GM21576 (cell line): ENCODE data around the gene LMX1A.

ENCODE experiments used
- ATAC-seq: cut with Tn5 transposase; IDR thresholded peaks from one replicate; pipeline ENCODE4 v1.9.1; 2021; ENCODE audit warnings: mild to moderate bottlenecking, moderate library complexity; ENCODE audit not compliant: unreplicated experiment

Gene LMX1A

DNA sequence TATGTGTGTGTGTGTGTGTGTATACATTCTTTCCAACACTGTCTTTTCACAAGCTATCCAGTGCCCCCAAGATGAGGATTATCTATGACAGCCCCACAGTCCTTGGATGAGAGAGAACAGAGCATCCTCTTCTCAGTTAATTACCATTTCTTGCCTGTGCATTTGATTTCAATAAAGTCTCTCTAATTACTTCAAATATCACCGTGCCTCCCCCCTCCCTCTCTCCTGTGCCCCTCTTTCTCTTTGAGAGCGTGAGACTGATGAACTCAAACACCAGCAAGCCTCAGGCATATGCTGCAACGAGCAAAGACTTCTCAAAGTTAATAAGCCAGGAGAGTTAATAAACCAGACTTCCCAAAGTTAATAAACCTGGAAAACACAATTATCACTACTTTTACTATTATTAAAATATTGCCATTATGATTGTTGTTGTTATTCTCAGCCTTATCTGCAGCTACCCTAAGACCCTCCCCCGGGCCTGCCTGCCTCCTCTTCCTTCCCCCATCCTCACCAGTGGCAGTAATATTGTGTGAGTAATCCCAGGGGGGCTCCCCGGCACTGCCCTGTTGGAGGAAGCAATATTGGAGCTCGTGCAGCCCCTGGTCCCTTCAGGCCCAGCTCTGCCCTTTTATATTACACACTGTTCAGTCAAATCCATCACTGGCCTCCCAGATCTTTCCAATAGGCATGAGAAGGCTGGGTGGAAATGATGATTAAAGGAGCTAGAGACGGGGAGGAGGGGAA, 30.9 kb downstream of the LMX1A start:
- ATAC-seq = no peak

DNA sequence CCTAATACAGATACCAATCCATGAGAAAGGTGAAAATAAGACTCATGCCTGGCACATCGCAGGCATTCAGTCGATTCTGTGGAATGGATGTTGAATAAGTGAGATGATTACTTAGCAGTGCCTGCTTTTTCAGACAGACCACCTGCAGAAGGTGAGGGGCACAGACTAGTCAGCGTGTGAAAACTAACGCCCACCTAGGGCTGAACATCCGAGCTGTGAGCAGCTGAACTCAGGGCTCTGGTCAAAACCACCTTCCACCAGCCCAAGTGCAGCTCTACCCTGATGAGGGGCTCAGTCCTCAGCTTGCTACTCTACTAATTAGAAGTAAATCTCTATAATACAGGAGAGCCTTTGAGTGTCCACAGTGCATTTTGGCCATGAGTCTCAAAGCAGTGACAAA, 32.5 kb downstream of the LMX1A start:
- no peak for ATAC-seq

DNA sequence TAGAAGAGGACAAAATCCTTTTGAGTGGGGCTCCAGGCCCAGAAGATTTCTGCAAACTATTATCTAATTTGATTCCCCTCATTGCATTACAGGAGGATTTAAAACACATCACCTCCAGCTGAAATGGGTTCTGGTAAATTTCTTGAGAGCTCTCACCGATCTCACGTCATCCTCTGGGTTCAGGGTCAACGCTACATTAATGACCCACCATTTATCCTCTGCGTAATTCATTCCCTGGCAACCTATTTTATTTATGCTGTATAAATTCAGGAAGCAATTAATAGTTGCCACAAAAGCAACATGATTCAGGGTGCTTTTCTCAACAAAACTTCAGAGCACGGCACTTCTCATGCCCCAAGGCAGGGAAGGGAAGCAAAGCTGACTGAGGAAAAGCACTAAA, 38.9 kb downstream of the LMX1A start:
- no peak for ATAC-seq

DNA sequence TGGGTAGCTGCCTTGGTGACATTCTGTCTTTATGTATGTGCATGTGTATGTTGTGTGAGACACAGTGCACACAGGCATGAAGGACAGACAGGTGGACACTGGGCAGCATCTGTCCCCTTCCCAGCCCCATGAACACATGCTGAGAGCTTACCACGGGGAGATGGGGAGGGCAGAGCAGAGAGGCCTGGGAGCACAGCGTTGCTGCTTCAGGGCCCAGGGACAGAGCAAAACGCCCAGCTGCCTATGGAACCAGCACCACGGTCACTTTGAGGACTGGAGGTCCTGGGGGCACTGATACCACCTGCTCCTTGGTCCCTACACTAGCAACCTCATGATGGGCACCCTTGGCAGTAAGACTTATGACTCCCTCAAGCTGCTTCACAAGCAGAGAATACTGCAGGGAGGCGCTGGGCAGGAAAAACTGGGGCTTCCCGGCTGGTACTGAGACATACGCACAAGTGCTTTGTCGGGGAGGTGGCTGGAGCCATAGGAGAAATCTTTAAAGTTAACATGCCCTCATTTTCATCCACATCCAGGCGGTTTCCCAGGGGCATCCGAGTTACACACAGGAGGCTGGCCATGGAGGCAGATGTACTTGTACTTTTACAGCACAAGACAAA, 40.3 kb downstream of the LMX1A start:
- ATAC-seq = no peak

DNA sequence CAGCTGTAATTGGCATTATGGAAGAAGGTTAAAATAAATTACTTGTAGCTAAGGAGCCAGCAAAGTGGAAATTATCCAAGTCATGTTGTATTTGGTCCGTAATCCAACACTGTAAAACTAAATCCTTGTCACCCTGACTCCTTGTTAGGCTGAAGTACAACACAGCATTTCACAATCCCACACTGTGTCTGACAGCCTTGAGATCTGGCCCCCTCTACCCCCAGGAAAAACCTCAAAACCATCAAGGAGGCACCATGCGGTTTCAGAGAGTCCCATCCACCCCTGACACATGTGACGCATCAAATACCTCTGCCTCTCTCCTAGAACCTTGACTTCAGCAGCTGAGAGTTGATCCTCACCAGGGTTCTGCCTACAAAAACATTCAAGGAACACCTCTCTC, 41.0 kb downstream of the LMX1A start:
- ATAC-seq = no peak

DNA sequence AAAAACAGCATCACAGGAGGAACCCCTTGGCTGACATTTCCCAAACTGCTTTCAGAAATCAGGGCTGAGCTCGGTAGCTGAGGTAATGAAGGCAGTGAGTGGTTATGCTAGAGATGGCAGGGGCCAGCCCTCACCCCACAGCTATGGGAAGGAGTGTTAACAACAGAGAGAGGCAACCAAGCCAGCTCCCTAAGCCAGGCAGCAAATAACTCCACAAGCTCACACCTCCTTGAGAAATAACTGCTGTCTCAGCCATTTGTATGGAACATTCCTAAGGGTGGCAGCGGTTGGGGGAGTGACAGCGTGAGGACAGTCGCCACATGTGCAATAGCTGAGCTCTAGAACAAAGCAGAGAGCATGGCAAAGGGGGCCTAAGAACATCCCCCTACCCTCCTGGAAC, 42.6 kb downstream of the LMX1A start:
- no peak for ATAC-seq

DNA sequence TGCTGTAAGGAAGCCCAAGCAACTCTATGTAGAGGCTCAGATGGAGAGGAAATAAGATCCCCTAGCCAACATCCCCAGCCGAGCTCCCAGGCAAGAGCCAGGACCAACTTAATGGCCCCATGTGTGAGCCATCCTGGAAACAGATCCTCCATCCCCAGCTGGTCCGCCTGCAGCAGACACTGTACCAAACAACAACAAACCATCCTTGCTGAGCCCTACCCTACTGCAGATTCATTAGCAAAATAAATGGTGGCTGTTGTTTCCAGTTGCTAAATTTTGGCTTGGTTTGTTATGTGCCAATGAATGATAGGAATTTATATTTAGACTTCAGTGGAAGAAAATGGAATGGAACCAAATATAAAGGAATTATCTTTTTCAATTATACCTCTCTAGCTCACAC, 43.9 kb downstream of the LMX1A start:
- ATAC-seq = no peak

DNA sequence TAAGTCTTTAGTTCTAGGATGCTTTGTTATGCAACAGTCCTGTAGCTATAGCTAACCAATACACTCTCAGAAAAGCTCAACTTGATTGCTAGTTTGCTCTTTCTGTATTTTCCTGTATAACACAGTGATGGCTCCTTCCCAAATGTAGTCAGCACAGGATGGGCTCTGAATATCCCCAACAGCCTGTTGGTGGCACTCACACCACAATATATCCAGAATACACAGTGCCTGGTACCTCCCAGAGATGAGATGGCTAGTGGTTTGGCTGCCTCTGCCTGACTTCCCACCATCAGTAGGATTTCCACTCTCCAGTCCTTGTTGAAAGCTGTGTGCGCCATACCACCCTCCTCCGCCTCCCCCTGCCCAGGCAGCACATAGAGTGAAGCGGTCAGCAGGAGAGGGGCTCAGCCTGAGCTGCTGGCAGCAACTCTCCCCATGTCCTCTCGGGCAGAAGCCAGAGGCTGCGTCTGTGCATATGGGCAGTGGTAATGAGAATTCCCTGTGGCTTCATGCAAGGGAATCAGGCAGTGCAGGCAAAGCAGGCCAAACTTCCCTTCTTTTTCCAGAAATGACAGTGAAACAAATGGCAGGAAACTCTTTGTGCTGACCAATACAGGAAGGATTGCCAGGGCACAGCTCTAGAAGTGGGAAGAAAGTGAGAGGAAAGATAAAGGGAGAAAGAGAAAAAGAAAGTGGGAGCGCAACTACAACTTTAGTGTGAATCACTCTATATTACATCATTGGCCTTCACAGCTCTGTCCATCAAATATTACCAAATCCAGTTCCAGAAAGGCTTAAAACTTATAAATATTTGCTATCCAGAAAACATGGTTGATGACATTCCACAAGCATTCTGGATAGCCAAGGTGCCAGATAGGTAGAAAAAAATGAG, 49.7 kb downstream of the LMX1A start:
- no peak for ATAC-seq

DNA sequence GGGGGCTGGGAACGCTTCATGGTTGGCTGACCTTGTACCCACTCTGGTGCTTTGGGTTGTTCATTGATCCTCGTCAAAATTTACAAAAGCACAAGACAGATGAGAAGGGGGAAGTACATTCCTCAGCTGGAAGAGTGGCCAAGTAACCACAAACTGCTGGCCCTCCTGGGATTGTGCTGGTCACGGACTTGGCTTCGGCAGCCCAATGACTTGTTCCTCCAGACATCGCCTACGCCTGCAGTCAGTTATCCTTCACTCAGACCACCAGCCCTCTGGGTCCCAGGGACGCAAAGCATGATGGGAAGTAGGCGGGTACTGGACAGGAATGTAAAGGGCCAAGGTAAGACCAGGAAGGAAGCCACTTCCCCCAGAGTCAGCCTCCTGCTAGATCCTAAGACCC, 53.1 kb downstream of the LMX1A start:
- no peak for ATAC-seq

DNA sequence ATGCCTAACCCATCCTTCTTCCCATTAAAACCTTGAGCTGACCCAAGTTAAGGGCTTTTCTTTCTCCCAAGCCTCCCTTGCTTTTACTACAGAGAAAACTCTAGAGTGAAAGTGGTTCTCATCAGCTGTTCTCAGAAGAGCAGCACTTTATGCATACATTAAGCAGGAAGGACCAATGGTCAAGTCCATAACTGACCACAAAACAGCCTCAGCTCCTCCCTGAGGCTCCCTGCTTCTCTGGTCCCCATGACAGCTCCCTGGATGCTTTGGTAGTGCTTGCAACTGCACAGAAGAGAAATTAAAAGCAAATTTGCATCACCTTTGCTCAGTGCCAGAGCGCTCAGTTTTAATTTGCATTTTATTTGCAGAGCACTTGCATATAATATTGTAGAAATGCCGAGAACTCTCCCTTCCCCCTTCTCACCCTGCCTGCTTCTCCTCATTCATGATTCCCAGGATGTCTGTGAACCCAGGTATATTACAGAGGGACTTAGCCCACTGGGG, 56.1 kb downstream of the LMX1A start:
- ATAC-seq = no peak

DNA sequence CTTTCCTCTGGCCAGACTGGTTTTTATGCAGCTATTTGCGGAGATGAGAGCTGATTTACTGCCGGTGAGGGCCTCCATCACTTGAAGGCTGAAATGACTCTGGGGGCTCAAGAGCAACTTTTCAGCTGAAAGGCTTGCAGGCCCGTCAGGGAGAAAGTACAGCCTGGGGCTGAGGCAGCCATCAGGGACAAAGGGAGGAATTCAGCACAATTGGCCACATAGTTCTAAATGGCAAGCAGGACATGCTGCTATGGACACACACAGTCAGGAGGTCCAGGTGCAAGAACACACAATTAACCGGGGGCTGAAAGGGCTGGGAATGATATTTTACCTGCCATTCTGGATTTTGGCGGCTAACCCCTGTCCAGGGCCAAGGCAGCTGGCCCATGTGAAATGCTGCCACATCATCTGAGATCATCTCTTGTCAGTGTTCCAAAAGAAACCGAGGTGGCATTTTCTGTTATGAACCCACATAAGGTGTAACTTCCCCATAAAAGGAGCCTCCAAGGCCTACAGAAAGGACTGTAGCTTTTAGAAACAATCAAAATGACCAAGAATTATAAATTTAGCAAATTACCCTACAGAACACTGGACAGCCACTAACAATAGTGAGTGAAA, 58.2 kb downstream of the LMX1A start:
- no peak for ATAC-seq

DNA sequence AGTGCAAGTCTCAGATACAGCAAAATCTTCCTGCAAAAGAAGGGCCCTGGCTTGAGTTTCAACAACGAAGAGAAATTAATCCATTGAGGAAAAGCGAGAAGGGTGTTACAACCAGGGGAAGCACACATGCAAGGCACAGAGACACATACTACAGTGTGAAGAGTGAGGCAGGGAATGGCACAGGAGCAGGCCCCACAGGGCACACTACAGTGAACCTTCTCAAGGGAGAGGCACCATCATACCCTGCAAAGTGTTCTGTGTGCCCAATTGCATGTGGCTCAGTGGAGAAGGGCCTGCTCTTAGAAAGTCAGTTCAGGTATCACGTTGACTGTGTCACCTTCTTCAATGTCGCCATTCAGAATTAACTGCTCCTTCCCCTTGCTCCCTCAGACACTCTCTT, 60.3 kb downstream of the LMX1A start:
- ATAC-seq = no peak

DNA sequence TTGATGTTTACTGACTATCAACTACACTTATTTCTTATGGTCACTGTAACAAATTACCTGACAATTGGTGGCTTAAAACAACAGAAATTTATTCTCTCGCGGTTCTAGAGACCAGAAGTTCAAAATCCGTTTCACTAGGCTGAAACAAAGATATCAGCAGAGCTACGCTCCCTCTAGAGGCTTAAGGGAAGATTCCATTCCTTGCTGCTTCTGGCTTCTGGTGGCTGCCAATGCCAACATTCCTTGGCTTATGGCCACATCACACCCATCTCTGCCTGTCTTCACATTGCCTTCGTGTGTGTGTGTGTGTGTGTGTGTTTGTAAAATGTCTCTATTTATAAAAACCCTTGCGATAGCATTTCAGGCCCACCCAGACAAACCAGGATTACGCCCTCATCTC, 66.4 kb downstream of the LMX1A start:
- no peak for ATAC-seq

DNA sequence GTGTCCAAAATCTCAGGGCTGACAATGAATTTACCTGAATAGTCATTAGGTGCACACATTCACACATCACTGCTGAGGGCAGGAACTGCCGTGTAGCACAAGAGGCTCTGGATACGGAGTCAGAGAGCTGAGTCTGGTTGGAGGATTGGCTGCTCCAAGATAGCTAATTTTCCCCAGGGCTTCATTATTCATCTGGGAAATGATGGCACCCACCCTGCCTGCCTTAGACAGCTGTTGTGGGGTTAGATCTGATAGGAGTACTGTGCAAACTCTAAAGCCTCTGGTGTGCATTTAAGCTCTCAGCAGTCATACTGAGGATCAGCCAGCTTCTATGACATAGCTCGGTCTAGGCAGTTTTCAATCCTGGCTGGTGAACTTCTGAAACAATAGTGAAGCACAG, 67.0 kb downstream of the LMX1A start:
- no peak for ATAC-seq

DNA sequence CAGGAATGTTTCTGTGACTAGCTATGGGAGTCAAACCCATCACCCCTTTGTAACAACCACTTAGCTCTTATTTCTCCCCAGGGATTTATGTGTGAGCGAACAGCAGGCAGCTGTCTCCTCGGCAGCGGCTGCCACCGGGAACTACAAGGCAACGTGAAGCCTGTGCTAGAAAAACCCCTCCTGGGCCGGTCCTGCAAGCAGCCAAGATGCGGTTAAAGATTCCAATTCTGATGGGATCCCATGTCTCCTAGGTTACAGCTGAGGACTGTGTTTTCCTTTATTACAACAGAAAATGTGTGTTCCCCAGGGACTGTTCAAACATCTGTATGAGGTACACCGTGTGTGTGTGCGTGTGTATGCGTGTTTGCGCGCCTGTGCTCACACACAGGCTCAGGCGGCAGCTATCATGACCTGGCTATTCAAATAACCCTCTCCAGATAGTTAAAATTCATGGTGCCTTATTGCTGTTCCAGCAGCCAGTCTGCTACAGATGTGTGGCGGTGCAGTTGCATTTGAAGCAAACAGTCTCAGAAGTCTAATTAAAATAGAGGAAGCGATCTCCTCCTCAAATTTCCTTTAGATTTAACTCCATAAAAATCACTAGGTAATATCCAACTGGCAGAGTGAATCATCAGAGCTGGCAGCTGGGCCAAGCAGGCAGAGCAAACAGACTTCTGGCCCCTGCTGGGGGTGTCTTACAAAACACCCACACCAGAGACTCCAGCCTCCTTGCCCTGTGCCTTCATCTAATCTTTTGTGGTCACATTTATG, 68.0 kb downstream of the LMX1A start:
- no peak for ATAC-seq

DNA sequence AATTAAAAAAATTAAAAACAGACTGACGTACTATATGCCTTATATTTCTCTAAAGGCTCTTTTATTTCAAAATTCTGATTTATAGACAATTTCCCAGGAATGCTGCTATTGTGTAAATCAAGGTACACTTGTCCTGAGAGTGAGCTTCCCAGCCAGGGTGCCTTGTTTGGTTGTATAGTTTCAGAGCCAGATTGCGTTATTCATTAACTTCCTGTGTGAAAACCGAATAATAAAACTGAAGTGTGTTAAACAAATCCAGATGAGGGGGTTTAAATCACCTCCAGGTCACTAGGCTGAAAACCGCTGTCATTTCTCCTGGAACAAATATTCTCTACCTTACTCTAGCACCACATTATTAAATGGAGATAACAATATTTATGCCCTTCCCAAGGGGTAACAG, 68.7 kb downstream of the LMX1A start:
- no peak for ATAC-seq

DNA sequence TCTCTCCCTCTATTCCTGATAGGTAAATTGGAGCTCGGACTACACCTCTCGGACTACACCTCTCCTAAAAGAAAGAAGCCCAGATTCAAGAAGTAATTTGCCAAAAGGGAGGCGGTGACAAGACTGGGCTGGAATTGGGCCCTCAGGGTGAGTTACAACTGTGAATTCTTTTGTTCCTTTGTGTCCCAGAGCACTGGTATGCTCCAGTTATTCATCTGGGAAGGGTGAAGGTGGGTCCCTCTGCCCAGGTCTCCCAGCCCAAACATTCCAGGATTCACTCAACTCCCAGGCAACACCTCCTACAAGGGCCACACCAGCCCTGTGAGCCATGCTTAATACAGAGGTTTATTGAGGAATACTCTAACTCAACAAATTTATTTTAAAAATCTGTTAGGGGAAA, 69.2 kb downstream of the LMX1A start:
- ATAC-seq = no peak

DNA sequence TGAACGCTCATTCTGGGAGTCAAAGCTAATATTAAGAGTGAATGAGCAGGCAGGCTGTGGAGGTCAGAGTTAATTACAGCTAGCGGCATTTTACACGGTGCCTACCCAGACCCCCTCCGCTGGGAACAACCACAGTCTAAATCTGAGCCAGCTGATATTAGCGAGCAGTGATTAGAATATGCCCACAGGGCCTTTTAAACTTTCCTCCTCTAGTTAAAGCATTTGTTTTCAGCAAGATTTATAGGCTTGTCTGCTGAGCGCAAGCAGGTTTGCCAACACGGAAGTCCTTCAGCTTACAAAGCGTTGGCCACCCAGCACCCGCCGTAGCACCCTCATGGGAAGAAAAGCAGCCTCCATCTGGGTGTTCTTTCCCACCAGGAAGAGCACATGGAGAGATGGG, 72.1 kb downstream of the LMX1A start:
- ATAC-seq = no peak

DNA sequence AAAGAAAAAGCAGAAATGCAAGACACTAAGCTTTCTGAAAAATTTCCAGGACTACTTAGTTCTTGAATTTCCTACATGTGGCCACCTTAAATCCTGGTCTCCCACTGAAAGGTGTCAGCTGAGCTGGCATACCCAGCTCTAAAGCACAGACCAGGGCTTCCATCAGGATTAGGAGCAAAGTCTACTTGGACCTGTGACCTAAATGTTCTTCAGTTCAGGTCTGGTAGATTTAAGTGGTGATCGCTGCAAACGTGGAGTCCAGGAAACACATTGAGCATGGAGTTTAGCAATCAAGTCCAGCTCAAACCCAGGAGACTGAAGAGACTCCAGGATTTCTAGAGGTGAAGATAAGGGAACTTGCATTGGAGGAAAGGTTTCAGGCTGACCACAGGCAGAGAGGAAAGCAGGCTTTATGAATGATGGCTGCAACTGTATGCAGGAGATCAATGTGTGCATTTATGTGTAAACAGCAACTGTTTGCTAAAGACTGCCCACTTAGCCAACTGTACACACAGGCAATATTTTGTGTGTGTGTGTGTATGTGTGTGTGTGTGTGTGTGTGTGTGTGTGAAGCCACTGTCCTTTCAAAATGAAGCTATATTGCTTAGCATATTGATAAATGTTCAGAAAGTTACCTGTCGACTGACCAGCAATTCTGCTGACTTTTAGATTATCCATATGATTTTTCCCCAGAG, 75.2 kb downstream of the LMX1A start:
- no peak for ATAC-seq

DNA sequence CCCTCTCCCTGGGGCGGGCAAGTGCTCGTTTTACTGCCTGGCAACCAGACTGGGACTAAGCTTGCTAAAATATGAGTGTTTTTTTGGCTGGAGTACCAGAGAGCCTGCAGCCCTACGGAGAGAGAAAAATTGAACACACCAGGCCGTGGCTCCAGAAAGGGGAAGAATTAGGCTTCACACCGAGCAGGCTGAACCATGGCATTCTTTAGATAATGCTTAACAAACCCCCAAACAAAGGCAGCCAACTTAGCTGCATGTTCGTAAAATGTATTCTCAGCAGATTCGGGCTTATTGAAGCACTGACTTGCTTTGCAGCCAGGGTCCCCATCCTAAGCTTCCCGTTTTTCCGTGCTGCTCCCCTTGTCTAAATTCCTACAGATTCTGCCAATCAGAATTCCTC, 76.6 kb downstream of the LMX1A start:
- ATAC-seq = no peak
